Osteoblast (primary cell): ENCODE measurements around the gene DNAJA3. TPM values are rescaled to one million over a fixed set of nuclear protein-coding genes. Genes with fewer than 3 reads are reported as not detected.

Experiments
- DNase-seq: peaks from one replicate; pipeline ENCODE4 v3.0.0; 2011; ENCODE audit warnings: low spot score, mixed read lengths; ENCODE audit not compliant: insufficient read length; ENCODE audit errors: missing footprints
- H2AFZ ChIP-seq: 2 replicates; pipeline ENCODE4 v1.6.0; 2011; ENCODE audit warnings: mild to moderate bottlenecking, low read length
- H3K27ac ChIP-seq: 2 replicates; pipeline ENCODE4 v1.5.1; 2011; ENCODE audit warnings: mild to moderate bottlenecking, low read depth, low read length, moderate library complexity
- H3K27me3 ChIP-seq: 2 replicates; pipeline ENCODE4 v1.6.0; 2012; ENCODE audit warnings: mild to moderate bottlenecking, control low read depth, inconsistent platforms, low read length, moderate library complexity; ENCODE audit not compliant: insufficient read depth
- H3K36me3 ChIP-seq: 2 replicates; pipeline ENCODE4 v1.5.1; 2011; ENCODE audit warnings: mild to moderate bottlenecking, low read length, control low read depth, moderate library complexity; ENCODE audit not compliant: insufficient read depth
- H3K4me1 ChIP-seq: 2 replicates; pipeline ENCODE4 v1.5.1; 2011; ENCODE audit warnings: mild to moderate bottlenecking, low read length, control low read depth, moderate library complexity; ENCODE audit not compliant: insufficient read depth
- H3K4me2 ChIP-seq: 2 replicates; pipeline ENCODE4 v1.6.0; 2011; ENCODE audit warnings: mild to moderate bottlenecking, low read length; ENCODE audit not compliant: insufficient read depth
- H3K4me3 ChIP-seq: fragments of 200-600 bp; sonication (generic); 3 replicates; pipeline ENCODE4 v1.5.1; 2012; ENCODE audit warnings: mild to moderate bottlenecking, low read length, inconsistent platforms; ENCODE audit not compliant: insufficient read depth
- H3K79me2 ChIP-seq: 2 replicates; pipeline ENCODE4 v1.6.0; 2012; ENCODE audit warnings: mild to moderate bottlenecking, low read length, control low read depth, inconsistent platforms; ENCODE audit not compliant: insufficient read depth
- H3K9me3 ChIP-seq: 2 replicates; pipeline ENCODE4 v1.5.1; 2011; ENCODE audit warnings: low read depth, low read length, control low read depth
- H4K20me1 ChIP-seq: 2 replicates; pipeline ENCODE4 v1.6.0; 2012; ENCODE audit warnings: mild to moderate bottlenecking, low read length, control low read depth; ENCODE audit not compliant: insufficient read depth
- CTCF ChIP-seq: IDR thresholded peaks from 2 replicates; pipeline ENCODE4 v1.5.1; 2011; ENCODE audit warnings: mild to moderate bottlenecking, low read depth, low read length, moderate library complexity; ENCODE audit errors: extremely low read depth
- total RNA-seq: library from RNA; depleted of rRNA; stranded (reverse); fragments of >200 nt; gene quantifications from 2 replicates; pipeline ENCODE4 v1.2.3, GENCODE V29; 2012

DNAJA3 gene
- total RNA-seq, 1 donor = 30.0 TPM

GRCh38 chr16:4443986-4444385 is 18.3 kb downstream of the DNAJA3 start:
- H3K27ac ChIP-seq = no peak overlapping the region
- no peaks in the 10 kb centered on the region for H3K9me3 ChIP-seq
- no peak overlapping the region for H3K4me2 ChIP-seq
- no peak for TF ChIP-seq CTCF
- no peaks in the 10 kb centered on the region for H3K27me3 ChIP-seq
- H3K4me3 ChIP-seq = no peak overlapping the region
- no peak for DNase-seq
- H4K20me1 ChIP-seq = peaks cover 2% of the 10 kb centered on the region
- no peak overlapping the region for H2AFZ ChIP-seq
- no peaks in the 10 kb centered on the region for H3K79me2 ChIP-seq
- H3K36me3 ChIP-seq = peaks cover 82% of the 10 kb centered on the region
- H3K4me1 ChIP-seq = no peaks in the 10 kb centered on the region

- Histone ChIP-seq H3K4me3 (no peak overlapping the region), H3K9me3 (no peaks in the 10 kb centered on the region), H3K27me3 (no peaks in the 10 kb centered on the region), H3K4me1 (no peaks in the 10 kb centered on the region), H3K36me3 (peaks cover 63% of the 10 kb centered on the region), H2AFZ (no peak overlapping the region), H3K4me2 (no peak overlapping the region), H3K79me2 (no peaks in the 10 kb centered on the region), H4K20me1 (peaks cover 20% of the 10 kb centered on the region), H3K27ac (no peak overlapping the region)
- no peak for TF ChIP-seq CTCF
- DNase-seq = peak; percentile 76
Measured at GRCh38 chr16:4450430-4450829, 24.8 kb downstream of the DNAJA3 start.

GRCh38 chr16:4450931-4451519 is 25.4 kb downstream of the DNAJA3 start:
- Histone ChIP-seq H3K36me3 (peaks cover 66% of the 10 kb centered on the region), H3K4me2 (no peak overlapping the region), H3K79me2 (no peaks in the 10 kb centered on the region), H3K27ac (no peak overlapping the region), H2AFZ (no peak overlapping the region), H3K4me1 (no peaks in the 10 kb centered on the region), H3K27me3 (no peaks in the 10 kb centered on the region), H3K4me3 (no peak overlapping the region), H4K20me1 (peaks cover 20% of the 10 kb centered on the region), H3K9me3 (no peaks in the 10 kb centered on the region)
- no peak for DNase-seq
- no peak for TF ChIP-seq CTCF

- TF ChIP-seq CTCF = no peak
- Histone ChIP-seq H3K36me3 (peaks cover 67% of the 10 kb centered on the region), H3K79me2 (no peaks in the 10 kb centered on the region), H4K20me1 (peaks cover 20% of the 10 kb centered on the region), H2AFZ (no peak overlapping the region), H3K4me2 (no peak overlapping the region), H3K9me3 (no peaks in the 10 kb centered on the region), H3K4me3 (no peak overlapping the region), H3K27me3 (no peaks in the 10 kb centered on the region), H3K27ac (no peak overlapping the region), H3K4me1 (no peaks in the 10 kb centered on the region)
- DNase-seq = no peak
Measured at GRCh38 chr16:4452674-4453073, 27.0 kb downstream of the DNAJA3 start.
